Liver (tissue), 3 donors: ENCODE results near the gene OTX2.

Experiments
- ATF3 ChIP-seq: IDR thresholded peaks from 2 replicates; pipeline ENCODE4 v1.6.1; 2016; ENCODE audit warnings: antibody characterized with exemption
- CTCF ChIP-seq: fragments of 150-350 bp; IDR thresholded peaks from 2 replicates; pipeline ENCODE4 v1.5.1; 2017; ENCODE audit warnings: improper control_type of control experiment, low read depth, low read length; ENCODE audit not compliant: missing input control
- EGR1 ChIP-seq, 2 donors: IDR thresholded peaks; 2 replicates each; pipeline ENCODE4 v1.6.1; 2016 to 2018; ENCODE audit warnings: antibody characterized with exemption in 2 of 2, low read depth in 2 of 2
- FOXA1 ChIP-seq: IDR thresholded peaks from 2 replicates; pipeline ENCODE4 v1.6.1; 2016; ENCODE audit warnings: antibody characterized with exemption
- GABPA ChIP-seq, 2 donors: IDR thresholded peaks in 1 of 2; conservative IDR thresholded peaks in 1 of 2; 2 replicates each; pipeline ENCODE4 v1.6.1; 2016; ENCODE audit warnings: antibody characterized with exemption in 2 of 2, mild to moderate bottlenecking in 1 of 2, moderate library complexity in 1 of 2
- MAX ChIP-seq: IDR thresholded peaks from 2 replicates; pipeline ENCODE4 v1.6.1; 2016; ENCODE audit warnings: antibody characterized with exemption
- RAD21 ChIP-seq, 2 donors: IDR thresholded peaks; 2 replicates each; pipeline ENCODE4 v1.6.1; 2016; ENCODE audit warnings: antibody characterized with exemption in 2 of 2, mild to moderate bottlenecking in 2 of 2
- REST ChIP-seq: IDR thresholded peaks from 2 replicates; pipeline ENCODE4 v1.6.1; 2016; ENCODE audit warnings: antibody characterized with exemption, mild to moderate bottlenecking
- RXRA ChIP-seq, 2 donors: IDR thresholded peaks; 2 replicates each; pipeline ENCODE4 v1.6.1; 2017 to 2018; ENCODE audit warnings: antibody characterized with exemption in 2 of 2, mild to moderate bottlenecking in 1 of 2
- SP1 ChIP-seq: IDR thresholded peaks from 2 replicates; pipeline ENCODE4 v1.6.1; 2018; ENCODE audit warnings: antibody characterized with exemption, mild to moderate bottlenecking
- TAF1 ChIP-seq: conservative IDR thresholded peaks from 2 replicates; pipeline ENCODE4 v1.6.1; 2016; ENCODE audit warnings: antibody characterized with exemption, mild to moderate bottlenecking
- ZBTB33 ChIP-seq: IDR thresholded peaks from 2 replicates; pipeline ENCODE4 v1.6.1; 2016; ENCODE audit warnings: antibody characterized with exemption
- donor health status: healthy.
- donor health status: healthy.

GRCh38 chr14:56798447-56799342 is 11.6 kb downstream of the OTX2 start:
- TF ChIP-seq MAX = no peak
- no peak for TF ChIP-seq CTCF
- no peak for TF ChIP-seq EGR1 (IDR thresholded peaks at IDR 0.05; ENCODE audit: low read depth in 2 of 2)
- TF ChIP-seq RAD21 (IDR thresholded peaks at IDR 0.05) = no peak
- no peak for TF ChIP-seq SP1
- no peak for TF ChIP-seq TAF1
- no peak for TF ChIP-seq REST
- no peak for TF ChIP-seq FOXA1
- TF ChIP-seq ATF3 = no peak
- no peak for TF ChIP-seq ZBTB33
- no peak for TF ChIP-seq GABPA (IDR thresholded peaks at IDR 0.05 in 1 of 2, conservative IDR thresholded peaks at IDR 0.05 in 1 of 2)
- TF ChIP-seq RXRA (IDR thresholded peaks at IDR 0.05) = no peak
